ENCODE measurements around the gene EIF4B. TPM values are rescaled to one million over a fixed set of nuclear protein-coding genes. Genes with fewer than 3 reads are reported as not detected.

EIF4B gene
- total RNA-seq, 2 donors from 2014 or later: 340 to 372 TPM

GRCh38 chr12:53053218-53054111, 47.2 kb downstream of the EIF4B start:
- peaks cover 10 to 18% of the 10 kb centered on the region in 2 donors for H3K4me1 Mint-ChIP-seq (ENCODE audit: low read depth in 2 of 2)
- peak; percentile 53 for DNase-seq (ENCODE audit: low spot score)
- no peaks in the 10 kb centered on the region for H3K36me3 Mint-ChIP-seq
- peak overlapping the region; percentile 94 for H3K4me3 Mint-ChIP-seq
- no peak for ATAC-seq
- no peaks in the 10 kb centered on the region for H3K27me3 Mint-ChIP-seq
- no peaks in the 10 kb centered on the region for H3K9me3 Mint-ChIP-seq
- H3K27ac Mint-ChIP-seq: peak overlapping the region; percentile 75 to 89

DNA sequence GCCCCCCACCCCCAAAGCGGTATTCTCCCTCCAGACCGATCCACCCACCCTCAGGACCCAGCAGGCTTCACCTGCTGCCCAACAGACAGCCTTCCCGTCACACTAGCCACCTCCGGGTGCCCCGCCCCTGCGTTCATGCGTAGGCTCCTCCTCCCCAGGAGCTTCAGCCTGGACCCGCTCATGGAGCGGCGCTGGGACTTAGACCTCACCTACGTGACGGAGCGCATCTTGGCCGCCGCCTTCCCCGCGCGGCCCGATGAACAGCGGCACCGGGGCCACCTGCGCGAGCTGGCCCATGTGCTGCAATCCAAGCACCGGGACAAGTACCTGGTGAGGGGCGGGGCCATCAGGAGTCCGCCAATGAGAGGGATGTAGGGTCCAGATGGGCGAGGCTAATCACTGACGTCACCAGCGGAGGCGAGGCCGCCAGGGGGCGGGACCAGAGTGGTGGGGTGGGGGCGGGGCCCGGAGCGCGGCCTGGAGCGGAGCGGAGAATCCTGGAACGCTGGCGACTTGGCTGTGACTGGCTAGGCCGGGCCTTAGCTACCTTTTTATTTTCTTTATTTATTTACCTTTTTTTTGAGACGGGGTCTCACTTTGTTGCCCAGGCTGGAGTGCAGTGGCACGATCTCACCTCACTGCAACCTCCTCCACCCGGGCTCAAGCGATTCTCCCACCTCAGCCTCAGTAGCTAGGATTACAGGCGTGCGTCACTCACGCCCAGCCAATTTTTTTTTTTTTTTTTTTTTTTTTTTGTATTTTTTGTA, 48.0 kb downstream of the EIF4B start:
- Mint-ChIP-seq H3K27ac (peak overlapping the region; percentile 75 to 89), H3K27me3 (no peaks in the 10 kb centered on the region), H3K36me3 (no peaks in the 10 kb centered on the region), H3K4me3 (peak overlapping the region; percentile 94), H3K9me3 (no peaks in the 10 kb centered on the region), H3K4me1 (ENCODE audit: low read depth in 2 of 2) (peaks cover 10 to 18% of the 10 kb centered on the region in 2 donors)
- DNase-seq (ENCODE audit: low spot score) (peak; percentile 93), ATAC-seq (peak; percentile 95 to 96)

DNA sequence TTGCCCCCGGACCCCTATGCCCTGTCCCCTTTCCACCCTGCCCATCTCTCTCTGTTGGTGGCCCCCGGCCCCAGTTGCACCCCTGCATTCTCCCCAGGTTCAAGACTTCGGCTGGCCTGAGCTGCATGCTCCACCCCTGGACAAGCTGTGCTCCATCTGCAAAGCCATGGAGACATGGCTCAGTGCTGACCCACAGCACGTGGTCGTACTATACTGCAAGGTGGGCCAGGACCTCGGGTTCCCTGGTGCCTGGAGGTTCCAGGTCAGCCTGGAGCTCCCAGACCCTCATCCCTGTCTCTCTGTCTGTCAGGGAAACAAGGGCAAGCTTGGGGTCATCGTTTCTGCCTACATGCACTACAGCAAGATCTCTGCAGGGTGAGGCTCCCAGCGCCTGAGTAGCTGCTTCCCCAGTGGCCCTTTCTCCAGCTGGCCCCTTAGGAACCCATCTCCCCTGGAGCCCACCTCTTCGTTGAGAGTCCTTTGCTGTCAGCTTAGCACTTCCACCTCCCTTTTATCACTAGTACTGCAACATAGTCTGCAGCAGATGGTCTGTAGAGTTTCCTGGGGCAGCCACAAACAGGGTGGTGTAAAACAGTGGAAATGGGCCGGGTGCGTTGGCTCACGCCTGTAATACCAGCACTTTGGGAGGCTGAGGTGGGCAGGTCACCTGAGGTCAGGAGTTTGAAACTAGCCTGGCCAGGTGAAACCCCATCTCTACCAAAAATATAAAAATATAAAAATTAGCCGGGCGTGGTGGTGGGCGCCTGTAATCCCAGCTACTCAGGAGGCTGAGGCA, 49.4 kb downstream of the EIF4B start:
- no peaks in the 10 kb centered on the region for H3K27me3 Mint-ChIP-seq
- no peaks in the 10 kb centered on the region for H3K36me3 Mint-ChIP-seq
- no peak overlapping the region for H3K27ac Mint-ChIP-seq
- DNase-seq (ENCODE audit: low spot score) (peak; percentile 50), ATAC-seq (no peak)
- peaks cover 10 to 20% of the 10 kb centered on the region in 2 donors for H3K4me1 Mint-ChIP-seq (ENCODE audit: low read depth in 2 of 2)
- peak overlapping the region; percentile 51 for H3K4me3 Mint-ChIP-seq
- H3K9me3 Mint-ChIP-seq: no peaks in the 10 kb centered on the region

GRCh38 chr12:53056296-53056695, 50.0 kb downstream of the EIF4B start:
- no peaks in the 10 kb centered on the region for H3K36me3 Mint-ChIP-seq
- no peak for DNase-seq (ENCODE audit: low spot score)
- no peak overlapping the region for H3K4me3 Mint-ChIP-seq
- peaks cover 10 to 20% of the 10 kb centered on the region in 2 donors for H3K4me1 Mint-ChIP-seq (ENCODE audit: low read depth in 2 of 2)
- ATAC-seq: no peak
- H3K27me3 Mint-ChIP-seq: no peaks in the 10 kb centered on the region
- no peaks in the 10 kb centered on the region for H3K9me3 Mint-ChIP-seq
- no peak overlapping the region for H3K27ac Mint-ChIP-seq

DNA sequence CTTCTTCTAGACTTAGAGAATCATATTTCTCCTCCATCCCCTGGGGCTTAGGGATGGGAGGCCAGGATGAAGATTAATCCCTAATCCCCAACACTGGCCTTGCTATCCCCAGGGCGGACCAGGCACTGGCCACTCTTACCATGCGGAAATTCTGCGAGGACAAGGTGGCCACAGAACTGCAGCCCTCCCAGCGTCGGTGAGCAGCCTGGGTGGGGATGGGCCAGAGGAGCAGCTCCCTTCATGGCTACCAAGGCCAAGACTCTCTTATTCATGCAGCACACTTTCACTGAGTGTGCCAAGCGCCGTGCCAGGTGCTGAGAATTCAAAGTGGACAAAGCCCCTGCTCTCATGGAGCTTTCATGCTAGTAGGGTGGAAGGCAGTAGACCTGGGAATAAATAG, 50.6 kb downstream of the EIF4B start:
- H3K27ac Mint-ChIP-seq: no peak overlapping the region

GRCh38 chr12:53057816-53058500, 51.7 kb downstream of the EIF4B start:
- Mint-ChIP-seq H3K27me3 (no peaks in the 10 kb centered on the region), H3K4me3 (no peak overlapping the region), H3K9me3 (no peaks in the 10 kb centered on the region), H3K4me1 (ENCODE audit: low read depth in 2 of 2) (peaks cover 10 to 20% of the 10 kb centered on the region in 2 donors), H3K27ac (no peak overlapping the region), H3K36me3 (no peaks in the 10 kb centered on the region)
- ATAC-seq: no peak
- DNase-seq (ENCODE audit: low spot score): no peak

More for the DNA sequence above, 50.6 kb downstream of the EIF4B start:
- no peak for DNase-seq (ENCODE audit: low spot score)
- H3K27me3 Mint-ChIP-seq: no peaks in the 10 kb centered on the region
- H3K4me3 Mint-ChIP-seq: no peak overlapping the region
- peaks cover 10 to 20% of the 10 kb centered on the region in 2 donors for H3K4me1 Mint-ChIP-seq (ENCODE audit: low read depth in 2 of 2)
- H3K36me3 Mint-ChIP-seq: no peaks in the 10 kb centered on the region
- no peaks in the 10 kb centered on the region for H3K9me3 Mint-ChIP-seq
- no peak for ATAC-seq

DNA sequence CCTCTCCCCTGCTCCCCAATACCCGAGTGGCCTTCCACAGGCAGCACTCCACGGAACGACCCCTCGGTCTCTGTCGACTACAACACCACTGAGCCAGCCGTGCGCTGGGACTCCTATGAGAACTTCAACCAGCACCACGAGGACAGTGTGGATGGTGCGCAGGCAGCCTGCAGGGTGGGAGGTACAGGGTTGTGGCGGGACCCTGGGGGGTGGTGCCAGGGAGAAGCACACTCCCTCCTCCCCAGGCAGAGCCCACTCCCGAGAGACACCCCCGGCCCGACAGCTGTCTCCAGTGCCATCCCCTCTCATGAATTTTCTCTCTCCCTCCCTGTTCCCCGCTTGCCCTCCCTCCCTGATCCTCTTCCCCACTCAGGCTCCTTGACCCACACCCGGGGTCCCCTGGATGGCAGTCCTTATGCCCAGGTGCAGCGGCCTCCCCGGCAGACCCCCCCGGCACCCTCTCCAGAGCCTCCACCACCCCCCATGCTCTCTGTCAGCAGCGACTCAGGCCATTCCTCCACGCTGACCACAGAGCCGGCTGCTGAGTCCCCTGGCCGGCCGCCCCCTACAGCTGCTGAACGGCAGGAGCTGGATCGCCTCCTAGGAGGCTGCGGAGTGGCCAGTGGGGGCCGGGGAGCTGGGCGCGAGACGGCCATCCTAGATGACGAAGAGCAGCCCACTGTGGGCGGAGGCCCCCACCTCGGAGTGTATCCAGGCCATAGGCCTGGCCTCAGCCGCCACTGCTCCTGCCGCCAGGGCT, 52.6 kb downstream of the EIF4B start:
- no peak overlapping the region for H3K27ac Mint-ChIP-seq
- H3K9me3 Mint-ChIP-seq: no peaks in the 10 kb centered on the region
- H3K36me3 Mint-ChIP-seq: no peaks in the 10 kb centered on the region
- ATAC-seq (no peak), DNase-seq (ENCODE audit: low spot score) (no peak)
- H3K4me1 Mint-ChIP-seq (ENCODE audit: low read depth in 2 of 2): peaks cover 10 to 19% of the 10 kb centered on the region in 2 donors
- H3K27me3 Mint-ChIP-seq: no peaks in the 10 kb centered on the region
- H3K4me3 Mint-ChIP-seq: no peak overlapping the region

DNA sequence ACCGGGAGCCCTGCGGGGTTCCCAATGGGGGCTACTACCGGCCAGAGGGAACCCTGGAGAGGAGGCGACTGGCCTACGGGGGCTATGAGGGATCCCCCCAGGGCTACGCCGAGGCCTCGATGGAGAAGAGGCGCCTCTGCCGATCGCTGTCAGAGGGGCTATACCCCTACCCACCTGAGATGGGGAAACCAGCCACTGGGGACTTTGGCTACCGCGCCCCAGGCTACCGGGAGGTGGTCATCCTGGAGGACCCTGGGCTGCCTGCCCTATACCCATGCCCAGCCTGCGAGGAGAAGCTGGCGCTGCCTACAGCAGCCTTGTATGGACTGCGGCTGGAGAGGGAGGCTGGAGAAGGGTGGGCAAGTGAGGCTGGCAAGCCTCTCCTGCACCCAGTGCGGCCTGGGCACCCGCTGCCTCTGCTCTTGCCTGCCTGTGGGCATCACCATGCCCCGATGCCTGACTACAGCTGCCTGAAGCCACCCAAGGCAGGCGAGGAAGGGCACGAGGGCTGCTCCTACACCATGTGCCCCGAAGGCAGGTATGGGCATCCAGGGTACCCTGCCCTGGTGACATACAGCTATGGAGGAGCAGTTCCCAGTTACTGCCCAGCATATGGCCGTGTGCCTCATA, 53.3 kb downstream of the EIF4B start:
- H3K9me3 Mint-ChIP-seq: no peaks in the 10 kb centered on the region
- H3K4me1 Mint-ChIP-seq (ENCODE audit: low read depth in 2 of 2): peaks cover 5 to 14% of the 10 kb centered on the region in 2 donors
- H3K4me3 Mint-ChIP-seq: no peak overlapping the region
- no peaks in the 10 kb centered on the region for H3K27me3 Mint-ChIP-seq
- no peak for ATAC-seq
- H3K36me3 Mint-ChIP-seq: no peaks in the 10 kb centered on the region
- DNase-seq (ENCODE audit: low spot score): no peak
- no peak overlapping the region for H3K27ac Mint-ChIP-seq

DNA sequence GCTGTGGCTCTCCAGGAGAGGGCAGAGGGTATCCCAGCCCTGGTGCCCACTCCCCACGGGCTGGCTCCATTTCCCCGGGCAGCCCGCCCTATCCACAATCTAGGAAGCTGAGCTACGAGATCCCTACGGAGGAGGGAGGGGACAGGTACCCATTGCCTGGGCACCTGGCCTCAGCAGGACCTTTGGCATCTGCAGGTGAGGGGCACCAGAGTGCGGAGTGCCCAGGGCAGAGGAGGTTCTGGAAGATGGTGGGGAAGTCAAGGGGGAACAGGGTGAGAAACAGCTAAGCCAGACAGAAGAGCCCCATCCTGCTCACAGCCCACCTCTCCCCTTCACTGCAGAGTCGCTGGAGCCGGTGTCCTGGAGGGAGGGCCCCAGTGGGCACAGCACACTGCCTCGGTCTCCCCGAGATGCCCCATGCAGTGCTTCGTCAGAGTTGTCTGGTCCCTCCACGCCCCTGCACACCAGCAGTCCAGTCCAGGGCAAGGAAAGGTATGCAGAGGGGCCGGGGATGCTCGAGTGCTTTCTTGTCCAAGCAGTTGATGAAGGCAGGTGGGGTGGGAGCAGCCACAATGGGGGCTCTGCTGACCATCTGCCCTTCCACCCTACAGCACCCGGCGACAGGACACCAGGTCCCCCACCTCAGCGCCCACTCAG, 53.9 kb downstream of the EIF4B start:
- no peak for ATAC-seq
- DNase-seq (ENCODE audit: low spot score): no peak
- Mint-ChIP-seq H3K9me3 (no peaks in the 10 kb centered on the region), H3K27ac (no peak overlapping the region), H3K36me3 (no peaks in the 10 kb centered on the region), H3K4me1 (ENCODE audit: low read depth in 2 of 2) (peaks cover 5 to 12% of the 10 kb centered on the region in 2 donors), H3K27me3 (no peaks in the 10 kb centered on the region), H3K4me3 (no peak overlapping the region)

DNA sequence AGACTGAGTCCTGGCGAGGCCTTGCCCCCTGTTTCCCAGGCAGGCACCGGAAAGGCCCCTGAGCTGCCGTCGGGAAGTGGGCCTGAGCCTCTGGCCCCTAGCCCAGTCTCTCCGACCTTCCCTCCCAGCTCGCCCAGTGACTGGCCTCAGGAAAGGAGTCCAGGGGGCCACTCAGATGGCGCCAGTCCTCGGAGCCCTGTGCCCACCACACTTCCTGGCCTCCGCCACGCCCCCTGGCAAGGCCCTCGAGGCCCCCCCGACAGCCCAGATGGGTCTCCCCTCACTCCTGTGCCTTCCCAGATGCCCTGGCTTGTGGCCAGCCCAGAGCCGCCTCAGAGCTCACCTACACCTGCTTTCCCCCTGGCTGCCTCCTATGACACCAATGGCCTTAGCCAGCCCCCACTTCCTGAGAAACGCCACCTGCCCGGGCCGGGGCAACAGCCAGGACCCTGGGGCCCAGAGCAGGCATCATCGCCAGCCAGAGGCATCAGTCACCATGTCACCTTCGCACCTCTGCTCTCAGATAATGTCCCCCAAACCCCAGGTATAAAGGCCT, 54.5 kb downstream of the EIF4B start:
- H3K9me3 Mint-ChIP-seq: no peaks in the 10 kb centered on the region
- H3K4me1 Mint-ChIP-seq (ENCODE audit: low read depth in 2 of 2): peaks cover under 1 to 7% of the 10 kb centered on the region in 2 donors
- H3K36me3 Mint-ChIP-seq: no peaks in the 10 kb centered on the region
- no peak for ATAC-seq
- DNase-seq (ENCODE audit: low spot score): no peak
- no peak overlapping the region for H3K4me3 Mint-ChIP-seq
- H3K27ac Mint-ChIP-seq: no peak overlapping the region
- no peaks in the 10 kb centered on the region for H3K27me3 Mint-ChIP-seq

- Mint-ChIP-seq H3K9me3 (no peaks in the 10 kb centered on the region), H3K27me3 (no peaks in the 10 kb centered on the region), H3K4me3 (no peak overlapping the region), H3K36me3 (no peaks in the 10 kb centered on the region), H3K27ac (no peak overlapping the region), H3K4me1 (ENCODE audit: low read depth in 2 of 2) (peaks cover 6 to 10% of the 10 kb centered on the region in 2 donors)
- DNase-seq (ENCODE audit: low spot score) (no peak), ATAC-seq (no peak)
Observed at GRCh38 chr12:53061404-53062010, 55.3 kb downstream of the EIF4B start.

All from natural killer cell treated with Interleukin-12 subunit alpha and Interleukin-12 subunit beta and Interleukin-15 and Interleukin-18, amount 100 ng/mL, for 72 hours (primary cell).